SJSA1 (cell line): Measurements from ENCODE around the gene KCNC1. TPM values are rescaled to one million over a fixed set of nuclear protein-coding genes. Genes with fewer than 3 reads are reported as not detected.

Experiments used
- DNase-seq, 2 experiments: peaks; one replicate each; pipeline ENCODE4 v3.0.0-alpha.2; 2015 to 2020; ENCODE audit warnings: low spot score in 2 of 2, low read depth in 1 of 2
- H3K27ac ChIP-seq: fragments of 250-450 bp; sonication (Bioruptor Pico); 2 replicates; pipeline ENCODE4 v1.5.1; 2020; ENCODE audit warnings: mild to moderate bottlenecking, moderate library complexity
- H3K27me3 ChIP-seq: fragments of 250-450 bp; sonication (Bioruptor Pico); replicated peaks from 2 replicates; pipeline ENCODE4 v1.5.1; 2020; ENCODE audit warnings: mild to moderate bottlenecking, moderate library complexity
- H3K36me3 ChIP-seq: fragments of 250-450 bp; sonication (Bioruptor Pico); 2 replicates; pipeline ENCODE4 v1.5.1; 2020; ENCODE audit warnings: mild to moderate bottlenecking
- H3K4me1 ChIP-seq: fragments of 250-450 bp; sonication (Bioruptor Pico); replicated peaks from 2 replicates; pipeline ENCODE4 v1.6.1; 2021; ENCODE audit warnings: mild to moderate bottlenecking
- H3K4me3 ChIP-seq: fragments of 250-450 bp; sonication (Bioruptor Pico); 2 replicates; pipeline ENCODE4 v1.5.1; 2020; ENCODE audit warnings: mild to moderate bottlenecking
- H3K9me3 ChIP-seq: fragments of 250-450 bp; sonication (Bioruptor Pico); replicated peaks from 2 replicates; pipeline ENCODE4 v1.5.1; 2020; ENCODE audit warnings: mild to moderate bottlenecking
- total RNA-seq: library from RNA; depleted of rRNA; stranded (reverse); fragments of >200 nt; shearing (Covaris generic); gene quantifications from 2 replicates; pipeline ENCODE4 v1.2.3, GENCODE V29; 2014

The KCNC1 gene
- total RNA-seq, 1 experiment from 2014 or later: not detected

DNA sequence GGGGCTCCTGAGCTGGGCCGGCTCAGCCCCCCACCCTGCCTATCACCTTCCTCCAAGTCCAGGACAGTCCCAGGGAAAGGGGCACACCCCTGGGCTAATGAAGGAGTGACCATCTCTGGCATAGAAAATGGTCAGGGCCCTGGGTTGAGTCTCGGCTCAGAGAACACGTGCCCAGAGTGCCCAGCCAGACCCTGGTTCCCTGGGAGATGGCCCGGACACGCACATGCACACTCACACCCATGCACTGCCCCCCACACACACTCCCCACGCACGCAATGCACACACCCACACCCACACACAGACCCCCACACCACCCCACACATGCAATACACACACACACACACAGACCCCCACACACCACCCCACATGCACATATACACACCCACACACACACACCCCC is 28.7 kb downstream of the KCNC1 start:
- H3K4me3 ChIP-seq: no peak overlapping the region
- no peak overlapping the region for H3K27ac ChIP-seq
- H3K9me3 ChIP-seq: no peaks in the 10 kb centered on the region
- H3K4me1 ChIP-seq: no peaks in the 10 kb centered on the region
- peaks cover 13% of the 10 kb centered on the region for H3K27me3 ChIP-seq
- DNase-seq: no peak
- no peaks in the 10 kb centered on the region for H3K36me3 ChIP-seq

DNA sequence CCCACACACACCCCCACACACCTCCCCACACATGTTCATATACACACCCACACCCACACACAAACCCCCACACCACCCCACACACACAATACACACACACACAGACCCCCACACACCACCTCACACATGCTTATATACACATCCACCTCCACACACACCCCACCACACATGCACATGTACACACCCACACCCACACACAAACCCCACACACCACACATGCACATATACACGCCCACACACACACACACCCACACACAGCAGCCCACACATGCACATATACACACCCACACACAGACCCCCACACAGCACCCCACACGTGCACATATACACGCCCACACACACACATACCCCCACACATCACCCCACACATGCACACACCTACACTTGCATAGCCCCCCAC is 29.1 kb downstream of the KCNC1 start:
- no peak for DNase-seq
- H3K4me3 ChIP-seq: no peak overlapping the region
- no peaks in the 10 kb centered on the region for H3K4me1 ChIP-seq
- no peaks in the 10 kb centered on the region for H3K36me3 ChIP-seq
- H3K27ac ChIP-seq: no peak overlapping the region
- H3K27me3 ChIP-seq: peaks cover 11% of the 10 kb centered on the region
- no peaks in the 10 kb centered on the region for H3K9me3 ChIP-seq

DNA sequence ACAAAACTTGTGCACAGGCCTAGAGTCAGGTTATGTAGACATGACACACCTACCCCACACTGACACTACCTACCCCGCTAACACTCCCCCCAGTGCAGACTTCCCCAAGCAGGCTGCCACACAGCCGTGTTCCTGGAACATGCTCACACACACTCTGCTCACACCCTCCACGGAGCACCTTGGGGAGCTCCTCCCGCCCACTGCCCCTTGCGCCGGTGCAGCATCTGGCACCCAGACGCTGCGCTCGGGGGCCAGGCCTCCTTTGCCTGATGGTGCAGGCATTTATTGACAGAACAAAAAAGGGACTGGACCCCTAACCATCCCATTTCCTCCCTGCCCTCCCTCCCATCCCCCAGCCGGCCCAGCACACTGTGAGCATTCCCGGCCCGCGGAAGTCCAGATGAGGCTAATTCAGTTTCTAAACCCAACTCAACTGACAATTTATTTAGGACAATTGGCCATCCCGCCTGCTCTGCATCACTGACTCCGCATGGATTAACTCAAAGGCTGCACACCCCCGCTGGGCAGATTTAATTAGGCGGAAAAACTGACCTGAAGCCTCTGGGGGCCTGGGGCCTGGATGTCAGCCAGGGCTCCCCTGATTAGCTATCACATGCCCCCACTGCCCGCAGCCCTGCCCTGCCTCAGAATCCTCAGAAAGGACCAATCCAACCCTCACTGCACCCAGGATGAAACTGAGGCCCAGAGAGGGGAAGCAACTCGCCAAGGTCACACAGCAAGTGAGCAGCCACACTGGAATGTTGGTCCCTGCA is 30.1 kb downstream of the KCNC1 start:
- no peak overlapping the region for H3K4me3 ChIP-seq
- H3K9me3 ChIP-seq: no peaks in the 10 kb centered on the region
- no peaks in the 10 kb centered on the region for H3K36me3 ChIP-seq
- peaks cover 9% of the 10 kb centered on the region for H3K27me3 ChIP-seq
- no peak for DNase-seq
- H3K4me1 ChIP-seq: no peaks in the 10 kb centered on the region
- H3K27ac ChIP-seq: no peak overlapping the region

DNA sequence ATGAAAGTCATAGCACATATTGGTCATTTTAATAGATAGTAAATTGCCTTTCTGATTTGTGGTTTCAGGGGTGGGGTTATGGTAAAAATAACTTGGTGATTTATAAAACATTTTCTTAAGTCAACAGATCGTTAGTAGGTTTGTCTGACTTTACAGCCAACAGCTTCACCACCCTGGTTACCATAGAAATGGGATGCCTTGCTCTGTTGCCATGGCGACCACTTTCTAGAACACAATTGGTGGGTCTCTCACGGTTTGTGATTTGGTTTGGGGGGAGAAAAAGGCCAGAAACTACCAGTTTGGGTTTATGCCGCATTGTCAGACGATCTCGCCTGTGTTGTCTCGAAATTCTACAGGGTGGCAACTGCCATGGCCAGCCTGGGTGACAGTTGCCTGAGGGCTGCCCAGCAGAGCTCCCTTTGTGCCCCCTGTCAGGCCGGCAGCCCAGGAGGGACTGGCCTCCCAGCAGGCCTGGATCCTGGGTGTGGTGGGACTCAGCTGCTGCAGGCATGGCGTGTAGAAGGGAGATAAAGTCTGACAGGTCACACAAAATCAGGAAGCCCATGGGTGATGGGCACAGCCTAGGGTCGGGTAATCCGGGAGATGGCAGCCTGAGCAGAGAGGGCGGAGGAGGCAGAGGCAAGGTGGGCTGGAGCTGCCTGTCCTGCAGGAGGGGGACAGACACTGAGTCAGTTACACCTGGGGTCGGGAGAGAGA is 30.9 kb downstream of the KCNC1 start:
- H3K27ac ChIP-seq: no peak overlapping the region
- H3K9me3 ChIP-seq: no peaks in the 10 kb centered on the region
- no peak for DNase-seq
- H3K4me3 ChIP-seq: no peak overlapping the region
- H3K36me3 ChIP-seq: no peaks in the 10 kb centered on the region
- no peaks in the 10 kb centered on the region for H3K4me1 ChIP-seq
- peaks cover 6% of the 10 kb centered on the region for H3K27me3 ChIP-seq

DNA sequence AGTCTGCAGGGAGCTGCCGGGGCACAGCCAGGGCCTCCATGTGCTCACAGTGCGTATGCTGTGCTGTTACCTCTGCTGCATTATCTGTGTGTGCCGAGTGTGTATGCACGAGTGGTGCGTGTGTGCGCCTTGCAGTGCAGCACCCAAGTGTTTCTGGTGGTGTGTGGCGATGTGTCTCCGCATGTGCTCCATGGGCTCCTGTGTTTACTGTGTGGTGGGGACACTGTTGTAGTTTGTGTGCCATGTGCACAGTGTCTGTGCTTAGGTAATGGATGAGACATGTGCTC is 31.4 kb downstream of the KCNC1 start:
- Histone ChIP-seq H3K27me3 (peaks cover 9% of the 10 kb centered on the region), H3K27ac (no peak overlapping the region), H3K4me3 (no peak overlapping the region), H3K36me3 (no peaks in the 10 kb centered on the region), H3K4me1 (no peaks in the 10 kb centered on the region), H3K9me3 (no peaks in the 10 kb centered on the region)
- no peak for DNase-seq

DNA sequence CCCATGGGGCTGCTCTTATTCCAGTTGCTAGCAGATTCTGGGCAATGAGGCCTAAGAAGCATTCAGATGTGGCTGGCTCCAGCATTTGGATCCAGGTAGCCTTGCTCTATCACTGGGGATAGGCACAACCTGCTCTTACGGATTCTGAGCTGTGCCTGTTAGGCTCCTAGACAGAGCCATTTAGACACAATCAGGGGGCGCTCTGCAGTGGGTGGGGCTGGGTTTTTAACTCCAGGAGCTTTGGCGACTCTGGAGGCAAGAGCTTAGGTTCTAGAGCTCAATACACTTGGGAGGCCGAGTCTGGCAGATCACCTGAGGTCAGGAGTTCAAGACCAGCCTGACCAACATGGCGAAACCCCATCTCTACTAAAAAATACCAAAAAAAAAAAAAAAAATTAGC is 32.0 kb downstream of the KCNC1 start:
- Histone ChIP-seq H3K4me1 (no peaks in the 10 kb centered on the region), H3K9me3 (no peaks in the 10 kb centered on the region), H3K27ac (no peak overlapping the region)

DNA sequence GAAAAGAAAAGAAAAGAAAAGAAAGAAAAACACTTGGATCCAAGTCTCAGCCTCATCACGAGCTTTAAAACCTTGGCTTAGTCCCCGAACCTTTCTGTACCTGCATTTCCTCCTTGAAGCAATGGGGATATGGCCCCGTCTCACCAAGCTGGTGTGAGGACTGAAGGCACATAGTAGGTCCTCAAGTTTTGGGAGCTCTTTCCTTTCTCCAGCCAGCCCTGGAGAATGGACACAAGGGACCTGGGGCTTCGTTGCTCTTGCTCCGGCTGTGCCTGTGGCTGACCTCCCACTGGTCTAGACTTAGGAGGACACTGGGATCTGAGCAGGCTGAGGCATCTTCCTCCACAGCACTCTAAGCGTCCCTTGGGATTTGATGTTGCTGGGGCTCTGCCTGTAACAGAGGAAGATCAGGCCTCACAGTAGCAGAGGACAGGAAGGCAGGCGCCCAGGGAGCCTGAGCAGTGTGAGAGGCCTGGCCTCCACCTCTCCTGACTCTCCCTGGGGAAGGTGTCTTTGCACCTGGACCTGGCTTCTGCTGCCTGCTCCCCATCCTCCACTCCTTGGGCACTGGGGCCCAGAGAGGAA is 32.8 kb downstream of the KCNC1 start:
- Histone ChIP-seq H3K9me3 (no peaks in the 10 kb centered on the region), H3K27me3 (peaks cover 9% of the 10 kb centered on the region), H3K4me3 (no peak overlapping the region), H3K36me3 (no peaks in the 10 kb centered on the region), H3K4me1 (no peaks in the 10 kb centered on the region), H3K27ac (no peak overlapping the region)
- no peak for DNase-seq

More for the DNA sequence above, 32.0 kb downstream of the KCNC1 start:
- DNase-seq: no peak
- Histone ChIP-seq H3K27me3 (peaks cover 9% of the 10 kb centered on the region), H3K36me3 (no peaks in the 10 kb centered on the region), H3K4me3 (no peak overlapping the region)

DNA sequence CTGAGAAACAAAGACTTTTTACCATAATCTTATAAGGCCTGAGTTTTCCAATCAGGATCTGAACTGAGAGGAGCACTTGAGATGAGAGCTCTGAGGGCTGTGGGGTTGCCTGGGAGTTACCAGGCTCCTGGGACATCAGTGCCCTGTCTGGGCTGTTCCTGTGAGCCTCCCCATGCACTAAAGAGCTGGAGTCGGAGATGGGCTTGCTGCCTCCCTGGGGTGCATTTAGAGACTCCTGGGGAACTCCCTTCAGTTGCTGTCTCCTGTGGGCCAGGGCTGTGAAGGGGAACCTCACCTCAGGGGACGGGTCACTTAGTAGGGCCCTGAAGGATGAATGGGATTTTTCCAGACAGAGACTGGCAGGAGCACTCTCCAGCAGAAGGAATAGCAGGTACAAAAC is 33.3 kb downstream of the KCNC1 start:
- peaks cover 9% of the 10 kb centered on the region for H3K27me3 ChIP-seq

DNA sequence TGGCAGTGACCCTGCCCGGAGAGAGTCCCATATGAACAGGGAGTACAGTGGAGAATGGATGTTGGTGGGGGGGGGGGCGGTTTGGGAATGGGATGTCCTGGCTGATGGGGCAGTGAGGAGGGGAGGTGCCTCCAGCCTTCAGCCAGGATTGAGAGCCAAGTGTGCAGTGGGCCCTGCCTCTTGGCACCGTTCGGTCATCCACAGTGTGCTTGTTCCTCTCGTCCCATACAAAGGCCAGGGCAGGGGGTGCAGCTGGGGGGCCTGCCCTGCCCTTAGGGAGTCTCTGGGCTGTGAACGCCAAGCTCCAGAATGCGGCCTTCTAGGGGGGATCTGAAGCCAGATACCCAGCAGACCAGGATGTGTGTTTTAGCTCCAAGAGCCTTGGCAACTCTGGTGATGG is 34.0 kb downstream of the KCNC1 start:
- H3K27ac ChIP-seq: no peak overlapping the region
- H3K36me3 ChIP-seq: no peaks in the 10 kb centered on the region

More for the DNA sequence above, 33.3 kb downstream of the KCNC1 start:
- Histone ChIP-seq H3K36me3 (no peaks in the 10 kb centered on the region), H3K27ac (no peak overlapping the region), H3K9me3 (no peaks in the 10 kb centered on the region), H3K4me3 (no peak overlapping the region), H3K4me1 (no peaks in the 10 kb centered on the region)
- no peak for DNase-seq

DNA sequence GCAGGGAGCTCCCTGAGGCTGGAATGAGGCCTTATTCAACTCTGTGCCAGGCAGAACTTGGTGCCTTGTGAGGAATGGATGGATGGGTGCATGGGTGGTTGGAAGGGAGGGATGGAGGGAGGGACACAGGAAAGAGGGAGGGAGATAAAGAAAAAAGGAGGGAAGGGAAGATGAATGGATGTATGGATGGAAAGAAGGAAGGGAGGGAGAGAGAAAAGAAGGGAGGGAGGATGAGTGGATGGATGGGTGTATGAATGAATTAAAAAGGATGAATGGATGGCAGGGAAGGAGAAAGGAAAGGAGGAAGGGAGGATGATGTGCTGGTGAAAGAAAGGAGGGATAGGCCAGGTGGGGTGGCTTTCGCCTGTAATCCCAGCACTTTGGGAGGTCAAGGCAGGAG is 34.6 kb downstream of the KCNC1 start:
- H3K27me3 ChIP-seq: peaks cover 13% of the 10 kb centered on the region
- H3K4me3 ChIP-seq: no peak overlapping the region
- no peak overlapping the region for H3K27ac ChIP-seq
- H3K4me1 ChIP-seq: no peaks in the 10 kb centered on the region
- no peaks in the 10 kb centered on the region for H3K9me3 ChIP-seq
- H3K36me3 ChIP-seq: no peaks in the 10 kb centered on the region
- no peak for DNase-seq

More for the DNA sequence above, 34.0 kb downstream of the KCNC1 start:
- peaks cover 9% of the 10 kb centered on the region for H3K27me3 ChIP-seq
- DNase-seq: no peak
- H3K4me1 ChIP-seq: no peaks in the 10 kb centered on the region
- no peak overlapping the region for H3K4me3 ChIP-seq
- H3K9me3 ChIP-seq: no peaks in the 10 kb centered on the region

DNA sequence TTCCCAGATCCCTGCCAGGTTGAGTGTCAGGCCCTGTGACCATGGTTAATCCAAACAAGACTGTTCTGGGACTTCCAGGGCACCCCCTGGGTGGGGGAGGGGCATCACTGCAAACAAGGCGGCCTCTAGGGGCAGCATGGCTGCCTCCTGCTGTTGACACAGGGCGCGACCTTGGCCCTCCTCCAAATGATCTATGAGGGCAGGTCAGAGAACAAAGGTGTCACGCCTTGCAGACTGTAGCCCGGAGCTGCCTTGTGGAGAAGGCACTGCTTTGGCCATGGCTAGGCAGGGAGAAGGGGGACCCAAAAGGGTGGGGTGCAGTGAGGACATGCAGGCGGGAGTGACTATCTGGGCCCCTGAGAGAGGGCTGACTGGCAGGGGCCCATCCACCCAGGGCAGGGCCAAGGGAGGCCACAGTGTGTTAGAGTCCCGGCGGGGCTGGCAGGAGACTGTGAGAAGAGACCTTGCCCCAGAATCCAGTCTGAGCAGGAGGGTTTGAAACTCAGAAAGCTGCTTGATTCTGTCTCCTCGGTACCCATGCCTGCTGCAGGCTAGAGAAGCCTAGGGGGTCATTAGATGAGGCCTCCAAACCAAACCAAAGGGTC is 35.6 kb downstream of the KCNC1 start:
- H3K9me3 ChIP-seq: no peaks in the 10 kb centered on the region
- no peaks in the 10 kb centered on the region for H3K4me1 ChIP-seq
- no peak overlapping the region for H3K4me3 ChIP-seq
- peaks cover 15% of the 10 kb centered on the region for H3K27me3 ChIP-seq
- no peak for DNase-seq
- no peaks in the 10 kb centered on the region for H3K36me3 ChIP-seq
- no peak overlapping the region for H3K27ac ChIP-seq

DNA sequence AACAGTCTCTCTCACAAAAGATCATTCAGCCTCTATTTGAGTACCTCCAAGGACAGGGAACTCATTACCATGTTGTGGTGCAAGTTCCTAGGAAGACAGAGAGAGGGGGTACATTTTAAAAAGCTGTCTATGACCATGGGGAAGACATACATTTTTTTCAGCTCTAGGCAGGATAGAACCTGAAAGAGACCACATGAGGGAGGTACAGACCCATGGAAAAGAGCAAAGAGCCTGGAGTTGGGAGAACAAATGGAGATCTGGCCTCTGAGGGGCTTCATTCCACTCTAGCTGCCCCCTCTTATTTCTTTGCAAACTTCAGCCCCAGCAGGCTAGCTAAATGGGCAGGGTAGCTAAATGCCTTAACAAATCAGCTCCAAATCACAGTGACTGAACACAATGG is 36.3 kb downstream of the KCNC1 start:
- Histone ChIP-seq H3K9me3 (no peaks in the 10 kb centered on the region), H3K4me1 (no peaks in the 10 kb centered on the region), H3K4me3 (no peak overlapping the region), H3K27me3 (peaks cover 13% of the 10 kb centered on the region; the same call in 1 of the 2 replicates), H3K27ac (no peak overlapping the region), H3K36me3 (no peaks in the 10 kb centered on the region)
- no peak for DNase-seq

DNA sequence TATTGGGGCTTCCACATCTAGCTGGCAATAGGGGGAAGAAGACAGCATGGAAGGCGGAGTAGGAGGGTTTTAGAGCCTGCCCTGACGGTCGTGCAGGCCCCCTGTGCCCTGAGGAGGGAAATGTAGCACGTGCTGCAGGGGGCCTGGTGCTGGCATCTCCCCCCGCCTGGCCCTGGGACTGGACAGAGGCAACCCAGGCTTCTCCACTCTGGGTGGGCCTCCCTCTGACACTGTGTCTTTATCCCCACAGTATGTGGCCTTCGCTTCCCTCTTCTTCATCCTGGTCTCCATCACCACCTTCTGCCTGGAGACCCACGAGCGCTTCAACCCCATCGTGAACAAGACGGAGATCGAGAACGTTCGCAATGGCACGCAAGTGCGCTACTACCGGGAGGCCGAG is 36.8 kb downstream of the KCNC1 start:
- no peak for DNase-seq
- Histone ChIP-seq H3K36me3 (no peaks in the 10 kb centered on the region), H3K27me3 (peaks cover 15% of the 10 kb centered on the region; the same call in 1 of the 2 replicates), H3K9me3 (no peaks in the 10 kb centered on the region), H3K4me3 (no peak overlapping the region), H3K4me1 (no peaks in the 10 kb centered on the region), H3K27ac (no peak overlapping the region)

DNA sequence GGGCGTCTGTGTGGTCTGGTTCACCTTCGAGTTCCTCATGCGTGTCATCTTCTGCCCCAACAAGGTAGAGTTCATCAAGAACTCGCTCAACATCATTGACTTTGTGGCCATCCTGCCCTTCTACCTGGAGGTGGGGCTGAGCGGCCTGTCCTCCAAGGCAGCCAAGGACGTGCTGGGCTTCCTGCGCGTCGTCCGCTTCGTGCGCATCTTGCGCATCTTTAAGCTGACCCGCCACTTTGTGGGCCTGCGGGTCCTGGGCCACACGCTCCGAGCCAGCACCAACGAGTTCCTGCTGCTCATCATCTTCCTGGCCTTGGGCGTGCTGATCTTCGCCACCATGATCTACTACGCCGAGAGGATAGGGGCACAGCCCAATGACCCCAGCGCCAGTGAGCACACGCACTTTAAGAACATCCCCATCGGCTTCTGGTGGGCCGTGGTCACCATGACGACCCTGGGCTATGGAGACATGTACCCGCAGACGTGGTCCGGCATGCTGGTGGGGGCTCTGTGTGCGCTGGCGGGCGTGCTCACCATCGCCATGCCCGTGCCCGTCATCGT is 37.3 kb downstream of the KCNC1 start:
- H3K9me3 ChIP-seq: no peaks in the 10 kb centered on the region
- H3K27ac ChIP-seq: no peak overlapping the region
- DNase-seq: no peak
- H3K27me3 ChIP-seq: peaks cover 19% of the 10 kb centered on the region; the same call in 1 of the 2 replicates
- H3K36me3 ChIP-seq: no peaks in the 10 kb centered on the region
- H3K4me3 ChIP-seq: no peak overlapping the region
- no peaks in the 10 kb centered on the region for H3K4me1 ChIP-seq
